Mesenchymal stem cell (in vitro differentiated cells and primary cell): ENCODE data around the gene DEUP1.
A peak's percentile ranks its signal among the peaks of the same experiment; 100 is the strongest.

Experiments used
- DNase-seq: peaks from one replicate; pipeline ENCODE4 v3.0.0-alpha.2; 2013
- H2AFZ ChIP-seq: one replicate; pipeline ENCODE4 v1.6.1; 2013; ENCODE audit warnings: low read depth, mild to moderate bottlenecking, control low read depth, inconsistent platforms, low read length, moderate library complexity
- H2AK5ac ChIP-seq: 2 replicates; pipeline ENCODE4 v1.6.1; 2013; ENCODE audit warnings: low read length, moderate library complexity, mild to moderate bottlenecking, inconsistent platforms; ENCODE audit not compliant: severe bottlenecking
- H2BK120ac ChIP-seq: one replicate; pipeline ENCODE4 v1.6.1; 2013; ENCODE audit warnings: low read depth, mild to moderate bottlenecking, inconsistent platforms, low read length, moderate library complexity
- H2BK12ac ChIP-seq, 2 experiments: one replicate each; pipeline ENCODE4 v1.6.1; 2013; ENCODE audit warnings: inconsistent platforms in 2 of 2, low read length in 2 of 2, mild to moderate bottlenecking in 2 of 2, moderate library complexity in 2 of 2, control low read depth in 1 of 2
- H2BK15ac ChIP-seq: one replicate; pipeline ENCODE4 v1.6.1; 2013; ENCODE audit warnings: mild to moderate bottlenecking, low read depth, inconsistent platforms; ENCODE audit not compliant: poor library complexity, severe bottlenecking
- H2BK5ac ChIP-seq: 2 replicates; pipeline ENCODE4 v1.6.1; 2013; ENCODE audit warnings: low read depth, mild to moderate bottlenecking, low read length, control low read depth, inconsistent platforms; ENCODE audit not compliant: poor library complexity, severe bottlenecking
- H3K14ac ChIP-seq, 2 experiments: one replicate each; pipeline ENCODE4 v1.6.1; 2013; ENCODE audit warnings: inconsistent platforms in 2 of 2, low read length in 2 of 2, control low read depth in 1 of 2, mild to moderate bottlenecking in 1 of 2, moderate library complexity in 1 of 2
- H3K18ac ChIP-seq, 2 experiments: one replicate each; pipeline ENCODE4 v1.6.1; 2013; ENCODE audit warnings: inconsistent platforms in 2 of 2, low read length in 2 of 2, control low read depth in 1 of 2, low read depth in 1 of 2, mild to moderate bottlenecking in 1 of 2
- H3K23ac ChIP-seq, 2 experiments: one replicate each; pipeline ENCODE4 v1.6.1; 2013; ENCODE audit warnings: inconsistent platforms in 2 of 2, low read length in 2 of 2, mild to moderate bottlenecking in 2 of 2, moderate library complexity in 2 of 2, control low read depth in 1 of 2
- H3K27ac ChIP-seq: 2 replicates; pipeline ENCODE4 v1.5.1; 2013; ENCODE audit warnings: mild to moderate bottlenecking, moderate library complexity, low read length, control low read depth, inconsistent platforms; ENCODE audit not compliant: poor library complexity, severe bottlenecking
- H3K27me3 ChIP-seq, 2 experiments: 2 replicates each; pipeline versions ENCODE4 v1.6.1 to v1.7.0; 2013; ENCODE audit warnings: low read length in 2 of 2, mild to moderate bottlenecking in 2 of 2, moderate library complexity in 2 of 2, control low read depth in 1 of 2, inconsistent platforms in 1 of 2; ENCODE audit not compliant: control insufficient read depth in 1 of 2, insufficient read depth in 1 of 2
- H3K36me3 ChIP-seq, 2 experiments: 2 replicates each; pipeline versions ENCODE4 v1.6.1 to v1.7.0; 2013; ENCODE audit warnings: low read length in 2 of 2, control low read depth in 1 of 2, inconsistent platforms in 1 of 2, low read depth in 1 of 2, mild to moderate bottlenecking in 1 of 2; ENCODE audit not compliant: insufficient read depth in 2 of 2, control insufficient read depth in 1 of 2
- H3K4ac ChIP-seq, 2 experiments: one replicate each; pipeline ENCODE4 v1.6.1; 2013; ENCODE audit warnings: inconsistent platforms in 2 of 2, low read length in 2 of 2, mild to moderate bottlenecking in 2 of 2, moderate library complexity in 2 of 2, control low read depth in 1 of 2, low read depth in 1 of 2
- H3K4me1 ChIP-seq: 2 replicates; pipeline ENCODE4 v1.6.1; 2013; ENCODE audit warnings: low read depth, low read length, control low read depth; ENCODE audit not compliant: control insufficient read depth, insufficient read depth
- H3K4me2 ChIP-seq: 2 replicates; pipeline ENCODE4 v1.6.1; 2013; ENCODE audit warnings: low read length, mild to moderate bottlenecking, inconsistent platforms; ENCODE audit not compliant: poor library complexity, severe bottlenecking
- H3K4me3 ChIP-seq, 2 experiments: 2 replicates each; pipeline versions ENCODE4 v1.5.1 to v1.7.0; 2013; ENCODE audit warnings: low read length in 2 of 2, mild to moderate bottlenecking in 2 of 2, control low read depth in 1 of 2, low read depth in 1 of 2; ENCODE audit not compliant: insufficient read depth in 1 of 2
- H3K79me1 ChIP-seq: replicated peaks from 2 replicates; pipeline ENCODE4 v1.6.1; 2013; ENCODE audit warnings: mild to moderate bottlenecking, control low read depth, low read length, inconsistent platforms; ENCODE audit not compliant: poor library complexity, severe bottlenecking
- H3K9ac ChIP-seq: 2 replicates; pipeline ENCODE4 v1.7.0; 2013; ENCODE audit warnings: mild to moderate bottlenecking, low read length, moderate library complexity
- H3K9me3 ChIP-seq: 2 replicates; pipeline ENCODE4 v1.7.0; 2013; ENCODE audit warnings: mild to moderate bottlenecking, low read length; ENCODE audit not compliant: control insufficient read depth
- H4K8ac ChIP-seq: one replicate; pipeline ENCODE4 v1.6.1; 2013; ENCODE audit warnings: inconsistent platforms, mild to moderate bottlenecking, low read length, moderate library complexity
- H4K91ac ChIP-seq: one replicate; pipeline ENCODE4 v1.6.1; 2013; ENCODE audit warnings: mild to moderate bottlenecking, low read length, inconsistent platforms
- WGBS: methylation state at CpG from one replicate; pipeline ENCODE4 v1.1.7; 2013; ENCODE audit warnings: mixed read lengths; 5-methylcytosine and 5-hydroxymethylcytosine counted together

The DEUP1 gene

GRCh38 chr11:93407777-93408401 lies 77.3 kb downstream of the DEUP1 start:
- Histone ChIP-seq H2BK5ac (no peak overlapping the region), H3K4me1 (peaks cover 2% of the 10 kb centered on the region), H3K18ac (no peak overlapping the region), H3K4ac (no peak overlapping the region), H3K27ac (no peak overlapping the region), H2AFZ (no peak overlapping the region), H3K27me3 (no peaks in the 10 kb centered on the region), H3K4me3 (no peak overlapping the region), H3K14ac (no peak overlapping the region), H3K9ac (no peak overlapping the region), H2AK5ac (no peak overlapping the region), H3K79me1 (no peaks in the 10 kb centered on the region), H2BK15ac (no peak overlapping the region), H2BK120ac (no peak overlapping the region), H3K9me3 (no peaks in the 10 kb centered on the region), H2BK12ac (no peak overlapping the region), H3K4me2 (no peak overlapping the region), H4K91ac (no peak overlapping the region), H3K23ac (no peak overlapping the region), H3K36me3 (no peaks in the 10 kb centered on the region), H4K8ac (no peak overlapping the region)
- 88% methylated on average over 1 of the region's 2 CpGs for WGBS
- DNase-seq = peak; percentile 1

GRCh38 chr11:93410441-93410840 lies 79.9 kb downstream of the DEUP1 start:
- Histone ChIP-seq H3K23ac (no peak overlapping the region), H2BK12ac (no peak overlapping the region), H3K4me2 (no peak overlapping the region), H2BK120ac (no peak overlapping the region), H3K4me3 (no peak overlapping the region), H4K8ac (no peak overlapping the region), H2AFZ (no peak overlapping the region), H3K18ac (no peak overlapping the region), H3K27me3 (no peaks in the 10 kb centered on the region), H3K14ac (no peak overlapping the region), H3K9me3 (no peaks in the 10 kb centered on the region), H3K27ac (no peak overlapping the region), H3K4me1 (peaks cover 2% of the 10 kb centered on the region), H2BK5ac (no peak overlapping the region), H4K91ac (no peak overlapping the region), H2BK15ac (no peak overlapping the region), H3K4ac (no peak overlapping the region), H3K36me3 (no peaks in the 10 kb centered on the region), H3K79me1 (no peaks in the 10 kb centered on the region), H2AK5ac (no peak overlapping the region), H3K9ac (no peak overlapping the region)
- WGBS = 77% methylated on average over 3 of the region's 3 CpGs
- DNase-seq = no peak

- Histone ChIP-seq H3K27me3 (no peaks in the 10 kb centered on the region), H3K4me3 (no peak overlapping the region), H3K4me2 (no peak overlapping the region), H3K79me1 (no peaks in the 10 kb centered on the region), H2BK120ac (no peak overlapping the region), H3K27ac (no peak overlapping the region), H3K36me3 (no peaks in the 10 kb centered on the region), H4K8ac (no peak overlapping the region), H3K9ac (no peak overlapping the region), H3K4me1 (peaks cover 2% of the 10 kb centered on the region), H3K23ac (no peak overlapping the region), H2AK5ac (no peak overlapping the region), H2BK12ac (no peak overlapping the region), H3K9me3 (no peaks in the 10 kb centered on the region), H4K91ac (no peak overlapping the region), H2BK5ac (no peak overlapping the region), H2AFZ (no peak overlapping the region), H3K18ac (no peak overlapping the region), H3K14ac (no peak overlapping the region), H2BK15ac (no peak overlapping the region), H3K4ac (no peak overlapping the region)
- no peak for DNase-seq
These were observed 81.2 kb downstream of the DEUP1 start for GRCh38 chr11:93411705-93412104.

- no peak overlapping the region for H3K18ac ChIP-seq
- H4K8ac ChIP-seq = no peak overlapping the region
- H2BK120ac ChIP-seq = no peak overlapping the region
- WGBS = 82% methylated on average over 3 of the region's 3 CpGs
- no peak overlapping the region for H3K4ac ChIP-seq
- H3K14ac ChIP-seq = no peak overlapping the region
- no peak overlapping the region for H3K23ac ChIP-seq
- H3K4me3 ChIP-seq = no peak overlapping the region
- H2BK5ac ChIP-seq = no peak overlapping the region
- H3K36me3 ChIP-seq = no peaks in the 10 kb centered on the region
- H2BK12ac ChIP-seq = no peak overlapping the region
- H3K9ac ChIP-seq = no peak overlapping the region
- H4K91ac ChIP-seq = no peak overlapping the region
- no peak overlapping the region for H2BK15ac ChIP-seq
- no peak for DNase-seq
- no peaks in the 10 kb centered on the region for H3K27me3 ChIP-seq
- no peak overlapping the region for H2AK5ac ChIP-seq
- no peak overlapping the region for H2AFZ ChIP-seq
- H3K9me3 ChIP-seq = no peaks in the 10 kb centered on the region
- H3K79me1 ChIP-seq = no peaks in the 10 kb centered on the region
- no peak overlapping the region for H3K27ac ChIP-seq
- no peaks in the 10 kb centered on the region for H3K4me1 ChIP-seq
- no peak overlapping the region for H3K4me2 ChIP-seq
These were observed 101.7 kb downstream of the DEUP1 start for GRCh38 chr11:93432247-93432646.
